KMS-11 (cell line): ENCODE data around the gene ADGB.

Experiments used
- H2AFZ ChIP-seq: fragments of 200-600 bp; sonication (generic); 2 replicates; pipeline ENCODE4 v1.6.1; 2016; ENCODE audit warnings: antibody characterized with exemption, mixed run types, low read depth
- H3K27ac ChIP-seq: fragments of 200-600 bp; sonication (generic); 2 replicates; pipeline ENCODE4 v1.6.1; 2016; ENCODE audit warnings: mild to moderate bottlenecking, mixed run types
- H3K27me3 ChIP-seq: fragments of 200-600 bp; sonication (generic); 2 replicates; pipeline ENCODE4 v1.6.1; 2017; ENCODE audit warnings: mild to moderate bottlenecking, low read depth, mixed run types, moderate library complexity; ENCODE audit not compliant: insufficient read depth
- H3K36me3 ChIP-seq: fragments of 200-600 bp; sonication (generic); 2 replicates; pipeline ENCODE4 v1.6.1; 2017; ENCODE audit warnings: mild to moderate bottlenecking, mixed run types; ENCODE audit not compliant: insufficient read depth
- H3K4me1 ChIP-seq: fragments of 200-600 bp; sonication (generic); 2 replicates; pipeline ENCODE4 v1.6.1; 2016; ENCODE audit warnings: mild to moderate bottlenecking, low read depth, mixed run types; ENCODE audit not compliant: poor library complexity, severe bottlenecking
- H3K4me2 ChIP-seq: fragments of 200-600 bp; sonication (generic); 2 replicates; pipeline ENCODE4 v1.7.0; 2016; ENCODE audit warnings: mild to moderate bottlenecking, mixed run types
- H3K4me3 ChIP-seq: fragments of 200-600 bp; sonication (generic); IDR thresholded peaks from 2 replicates; pipeline ENCODE4 v1.6.1; 2017; ENCODE audit warnings: low read depth, low read length, mixed read lengths; ENCODE audit not compliant: insufficient read depth
- H3K79me2 ChIP-seq: fragments of 200-600 bp; sonication (generic); 2 replicates; pipeline ENCODE4 v1.6.1; 2016; ENCODE audit warnings: low read depth, mixed run types; ENCODE audit not compliant: insufficient read depth
- H3K9ac ChIP-seq: fragments of 200-600 bp; sonication (generic); 2 replicates; pipeline ENCODE4 v1.6.1; 2016; ENCODE audit warnings: mild to moderate bottlenecking, mixed run types
- H4K20me1 ChIP-seq: fragments of 200-600 bp; sonication (generic); 2 replicates; pipeline ENCODE4 v1.6.1; 2016; ENCODE audit warnings: mild to moderate bottlenecking, mixed run types; ENCODE audit not compliant: insufficient read depth
- TF ChIP-seq, protein P1 (sequence below): fragments of 200-600 bp; sonication (generic); conservative IDR thresholded peaks from 2 replicates; pipeline ENCODE4 v1.6.1; 2017; ENCODE audit warnings: low read depth, mild to moderate bottlenecking, antibody characterized with exemption, low read length, moderate library complexity, mixed read lengths

The ADGB gene

DNA sequence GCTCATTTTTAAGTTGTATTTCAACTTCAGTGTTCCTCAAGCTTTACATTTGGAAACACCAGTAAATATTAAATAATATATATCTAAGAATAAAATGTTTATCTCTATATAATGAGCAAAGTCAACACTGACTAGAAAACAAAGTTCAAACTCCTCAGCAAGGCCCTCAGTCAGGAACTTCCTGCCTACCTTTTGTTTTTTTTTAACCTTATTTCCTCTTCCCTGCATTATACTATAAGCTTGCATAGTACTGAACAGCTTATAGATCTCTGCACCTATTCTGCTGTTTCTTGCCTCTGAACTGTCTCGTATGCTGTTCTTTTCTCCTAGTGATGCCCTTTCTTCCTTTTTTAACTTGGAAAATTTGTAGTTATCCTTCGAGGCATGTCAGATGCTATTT, 29.6 kb downstream of the ADGB start:
- H3K4me3 ChIP-seq = no peak overlapping the region
- H4K20me1 ChIP-seq = no peaks in the 10 kb centered on the region
- no peaks in the 10 kb centered on the region; the same call in 1 of the 2 replicates for H3K36me3 ChIP-seq
- TF ChIP-seq, protein P1, sequence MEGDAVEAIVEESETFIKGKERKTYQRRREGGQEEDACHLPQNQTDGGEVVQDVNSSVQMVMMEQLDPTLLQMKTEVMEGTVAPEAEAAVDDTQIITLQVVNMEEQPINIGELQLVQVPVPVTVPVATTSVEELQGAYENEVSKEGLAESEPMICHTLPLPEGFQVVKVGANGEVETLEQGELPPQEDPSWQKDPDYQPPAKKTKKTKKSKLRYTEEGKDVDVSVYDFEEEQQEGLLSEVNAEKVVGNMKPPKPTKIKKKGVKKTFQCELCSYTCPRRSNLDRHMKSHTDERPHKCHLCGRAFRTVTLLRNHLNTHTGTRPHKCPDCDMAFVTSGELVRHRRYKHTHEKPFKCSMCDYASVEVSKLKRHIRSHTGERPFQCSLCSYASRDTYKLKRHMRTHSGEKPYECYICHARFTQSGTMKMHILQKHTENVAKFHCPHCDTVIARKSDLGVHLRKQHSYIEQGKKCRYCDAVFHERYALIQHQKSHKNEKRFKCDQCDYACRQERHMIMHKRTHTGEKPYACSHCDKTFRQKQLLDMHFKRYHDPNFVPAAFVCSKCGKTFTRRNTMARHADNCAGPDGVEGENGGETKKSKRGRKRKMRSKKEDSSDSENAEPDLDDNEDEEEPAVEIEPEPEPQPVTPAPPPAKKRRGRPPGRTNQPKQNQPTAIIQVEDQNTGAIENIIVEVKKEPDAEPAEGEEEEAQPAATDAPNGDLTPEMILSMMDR = no peak
- H3K4me1 ChIP-seq = no peaks in the 10 kb centered on the region
- no peak overlapping the region for H3K27ac ChIP-seq
- H3K27me3 ChIP-seq = no peaks in the 10 kb centered on the region
- H3K79me2 ChIP-seq = no peaks in the 10 kb centered on the region
- no peak overlapping the region for H3K9ac ChIP-seq
- H3K4me2 ChIP-seq = no peak overlapping the region
- no peak overlapping the region for H2AFZ ChIP-seq

DNA sequence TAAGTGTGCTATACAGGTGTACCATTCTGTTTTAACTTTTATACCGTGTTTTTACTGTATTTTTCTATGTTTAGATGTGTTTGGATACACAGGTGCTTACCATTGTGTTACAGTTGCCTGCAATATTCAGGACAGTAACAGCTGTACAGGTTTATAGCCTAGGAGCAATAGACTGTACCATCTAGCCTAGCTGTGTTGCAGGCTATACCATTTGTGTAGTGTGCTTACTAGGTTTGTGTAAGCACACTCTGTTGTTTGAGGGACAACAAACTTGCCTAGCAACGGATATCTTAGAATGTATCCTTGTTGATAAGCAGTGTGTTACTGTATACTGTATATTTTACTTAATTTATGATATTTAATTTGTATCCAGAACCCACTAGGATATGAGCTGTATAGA, 35.2 kb downstream of the ADGB start:
- TF ChIP-seq, protein P1 = no peak
- Histone ChIP-seq H2AFZ (no peak overlapping the region), H4K20me1 (no peaks in the 10 kb centered on the region), H3K79me2 (no peaks in the 10 kb centered on the region), H3K4me3 (no peak overlapping the region), H3K27me3 (no peaks in the 10 kb centered on the region), H3K27ac (no peak overlapping the region), H3K4me1 (no peaks in the 10 kb centered on the region), H3K36me3 (no peaks in the 10 kb centered on the region), H3K4me2 (no peak overlapping the region), H3K9ac (no peak overlapping the region)

DNA sequence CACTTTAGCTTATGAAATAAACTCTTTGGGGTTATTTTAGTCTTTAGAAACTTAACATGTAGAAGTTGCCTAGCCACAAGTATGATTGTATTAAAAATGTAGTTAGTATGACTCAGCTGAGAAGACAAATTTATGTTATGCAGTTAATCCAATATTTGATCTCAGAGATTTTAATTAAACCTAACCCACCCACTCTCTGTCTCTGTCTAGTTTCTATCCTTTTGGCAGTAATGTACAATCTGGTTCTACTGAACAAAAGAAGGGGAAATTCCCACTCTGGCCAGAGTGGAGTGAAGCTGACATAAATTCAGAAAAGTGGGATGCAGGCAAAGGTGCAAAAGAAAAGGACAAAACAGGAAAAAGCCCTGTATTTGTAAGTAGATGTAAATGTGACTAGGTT, 36.4 kb downstream of the ADGB start:
- Histone ChIP-seq H3K27me3 (no peaks in the 10 kb centered on the region), H3K27ac (no peak overlapping the region), H3K4me2 (no peak overlapping the region), H3K4me3 (no peak overlapping the region), H4K20me1 (no peaks in the 10 kb centered on the region), H3K4me1 (no peaks in the 10 kb centered on the region), H3K79me2 (no peaks in the 10 kb centered on the region), H3K9ac (no peak overlapping the region), H3K36me3 (no peaks in the 10 kb centered on the region), H2AFZ (no peak overlapping the region)
- TF ChIP-seq, protein P1 = no peak

DNA sequence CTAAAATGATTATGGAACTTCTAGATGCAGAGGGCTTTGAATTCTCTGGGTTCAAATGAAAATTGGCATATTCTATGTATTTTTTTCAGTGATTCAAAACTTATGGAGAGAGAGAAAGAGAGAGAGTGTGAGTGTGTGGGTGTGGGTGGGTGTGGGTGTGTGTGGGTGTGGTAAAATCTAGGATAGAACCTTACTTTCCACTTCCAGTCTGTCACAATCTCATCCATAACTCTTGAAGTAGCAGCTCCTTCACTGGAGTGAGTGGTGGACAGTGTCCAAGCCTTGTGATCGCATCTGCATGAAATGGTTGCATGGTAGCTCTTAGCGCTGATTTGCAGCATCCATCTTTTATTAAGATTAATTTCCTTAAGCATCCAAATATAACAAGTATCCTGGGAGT, 37.7 kb downstream of the ADGB start:
- TF ChIP-seq, protein P1 = no peak
- Histone ChIP-seq H3K4me2 (no peak overlapping the region), H3K4me3 (no peak overlapping the region), H3K27me3 (no peaks in the 10 kb centered on the region), H3K27ac (no peak overlapping the region), H3K9ac (no peak overlapping the region), H4K20me1 (no peaks in the 10 kb centered on the region), H3K36me3 (no peaks in the 10 kb centered on the region), H3K79me2 (no peaks in the 10 kb centered on the region), H3K4me1 (no peaks in the 10 kb centered on the region), H2AFZ (no peak overlapping the region)
